Testis (tissue), 3 donors: ENCODE measurements around the gene ARHGAP32. TPM values are rescaled to one million over a fixed set of nuclear protein-coding genes. Genes with fewer than 3 reads are reported as not detected.

Experiments
- DNase-seq: peaks from one replicate; pipeline ENCODE4 v3.0.0-alpha.2; 2019
- H3K27ac ChIP-seq, 2 donors: fragments of 200-600 bp; sonication (generic); one replicate each; pipeline ENCODE4 v1.5.1; 2019
- H3K27me3 ChIP-seq: fragments of 200-600 bp; sonication (generic); one replicate; pipeline ENCODE4 v1.5.1; 2019
- H3K36me3 ChIP-seq: fragments of 200-600 bp; sonication (generic); one replicate; pipeline ENCODE4 v1.5.1; 2017; ENCODE audit warnings: low read depth; ENCODE audit errors: missing control alignments
- H3K4me1 ChIP-seq: fragments of 200-600 bp; sonication (generic); one replicate; pipeline ENCODE4 v1.5.1; 2019
- H3K4me3 ChIP-seq, 2 donors: fragments of 200-600 bp; sonication (generic); one replicate each; pipeline ENCODE4 v1.5.1; 2017 to 2019
- H3K9me3 ChIP-seq: fragments of 200-600 bp; sonication (generic); one replicate; pipeline ENCODE4 v1.5.1; 2017
- CTCF ChIP-seq, 3 experiments: fragments of 450-650 bp in 2 of 3; fragments of 200-600 bp in 1 of 3; sonication (generic) in 1 of 3; IDR thresholded peaks; one replicate each; pipeline ENCODE4 v1.5.1; 2016 to 2019; ENCODE audit warnings: antibody characterized with exemption in 3 of 3, mild to moderate bottlenecking in 2 of 3, moderate library complexity in 1 of 3
- POLR2A ChIP-seq: fragments of 450-650 bp; IDR thresholded peaks from one replicate; pipeline ENCODE4 v1.6.1; 2017; ENCODE audit warnings: antibody characterized with exemption, mild to moderate bottlenecking, moderate library complexity
- WGBS, 2 donors: methylation state at CpG; one replicate each; pipeline ENCODE4 v1.1.5; 2018; 5-methylcytosine and 5-hydroxymethylcytosine counted together
- intact Hi-C: fragments of 100-400 bp; cut with DNase I; formaldehyde crosslinking; loops from one replicate; pipeline ENCODE4 v1.15.1; 2023; ENCODE audit warnings: low total_unique reads
- polyA plus RNA-seq: library from polyadenylated mRNA; stranded (reverse); fragments of 350-450 nt; fragmentation: Illumina TruSeq; extraction: RNeasy Lipid Tissue Mini Kit (QIAGEN cat#74804); gene quantifications from one replicate; pipeline ENCODE4 v1.2.3, GENCODE V29; 2014; ENCODE audit warnings: low read depth, low replicate concordance; ENCODE audit not compliant: insufficient read depth
- total RNA-seq, 2 donors: library from RNA; depleted of rRNA; stranded (reverse); fragments of >200 nt; gene quantifications; one replicate each; pipeline ENCODE4 v1.2.3, GENCODE V29; 2016

The ARHGAP32 gene
- total and polyA plus RNA-seq, 3 donors from 2014 or later: 33.0 to 58.1 (median 53.8) TPM

- no peaks in the 10 kb centered on the region for H3K27me3 ChIP-seq
- DNase-seq: no peak
- H3K9me3 ChIP-seq: no peaks in the 10 kb centered on the region
- intact Hi-C loops: no loop called here
- no peak overlapping the region for H3K27ac ChIP-seq
- no peaks in the 10 kb centered on the region for H3K4me1 ChIP-seq
- H3K4me3 ChIP-seq: no peak overlapping the region
- WGBS, 2 donors: 36 to 49% methylated on average over 2 of the region's 2 CpGs
- H3K36me3 ChIP-seq: no peaks in the 10 kb centered on the region
- TF ChIP-seq POLR2A (no peak), CTCF (IDR thresholded peaks at IDR 0.05) (no peak)
Measured at GRCh38 chr11:129223701-129224149, 31.6 kb upstream of the ARHGAP32 start.

- H3K4me3 ChIP-seq: no peak overlapping the region
- H3K27me3 ChIP-seq: no peaks in the 10 kb centered on the region
- H3K9me3 ChIP-seq: no peaks in the 10 kb centered on the region
- H3K4me1 ChIP-seq: no peaks in the 10 kb centered on the region
- H3K27ac ChIP-seq: no peak overlapping the region
- DNase-seq: no peak
- no peaks in the 10 kb centered on the region for H3K36me3 ChIP-seq
- WGBS, 2 donors: 25 to 26% methylated on average over 1 of the region's 1 CpG
- intact Hi-C loops: no loop called here
- TF ChIP-seq CTCF (IDR thresholded peaks at IDR 0.05) (no peak), POLR2A (no peak)
Measured at GRCh38 chr11:129223260-129223659, 31.1 kb upstream of the ARHGAP32 start.

GRCh38 chr11:129222158-129222557, 30.0 kb upstream of the ARHGAP32 start:
- Histone ChIP-seq H3K27ac (no peak overlapping the region), H3K27me3 (no peaks in the 10 kb centered on the region), H3K4me3 (no peak overlapping the region), H3K4me1 (no peaks in the 10 kb centered on the region), H3K9me3 (no peaks in the 10 kb centered on the region), H3K36me3 (no peaks in the 10 kb centered on the region)
- TF ChIP-seq CTCF (IDR thresholded peaks at IDR 0.05) (no peak), POLR2A (no peak)
- WGBS, 2 donors: 81 to 90% methylated on average over 3 of the region's 3 CpGs
- DNase-seq: no peak
- intact Hi-C loops: no loop called here

GRCh38 chr11:129215506-129216245, 23.6 kb upstream of the ARHGAP32 start:
- 87 to 90% methylated on average over 8 of the region's 8 CpGs for WGBS, 2 donors
- no peaks in the 10 kb centered on the region for H3K36me3 ChIP-seq
- DNase-seq: no peak
- no peak for TF ChIP-seq POLR2A
- no peak for TF ChIP-seq CTCF (IDR thresholded peaks at IDR 0.05)
- H3K4me1 ChIP-seq: no peaks in the 10 kb centered on the region
- no peak overlapping the region for H3K4me3 ChIP-seq
- no peaks in the 10 kb centered on the region for H3K27me3 ChIP-seq
- intact Hi-C loops: no loop called here
- no peak overlapping the region for H3K27ac ChIP-seq
- no peaks in the 10 kb centered on the region for H3K9me3 ChIP-seq

GRCh38 chr11:129214710-129215295, 22.7 kb upstream of the ARHGAP32 start:
- no peaks in the 10 kb centered on the region for H3K36me3 ChIP-seq
- WGBS, 2 donors: 62 to 80% methylated on average over 6 of the region's 6 CpGs
- no peak overlapping the region for H3K4me3 ChIP-seq
- peak overlapping the region in 1 of 2 donors; percentile 48 for H3K27ac ChIP-seq
- H3K4me1 ChIP-seq: no peaks in the 10 kb centered on the region
- intact Hi-C loops: no loop called here
- no peaks in the 10 kb centered on the region for H3K27me3 ChIP-seq
- H3K9me3 ChIP-seq: no peaks in the 10 kb centered on the region
- TF ChIP-seq POLR2A (no peak), CTCF (IDR thresholded peaks at IDR 0.05) (no peak)
- peak; percentile 47 for DNase-seq
